Occipital lobe (tissue), 2 donors: Measurements from ENCODE around the gene PTGDR2. TPM values are rescaled to one million over a fixed set of nuclear protein-coding genes. Genes with fewer than 3 reads are reported as not detected.

Experiments used
- DNase-seq: peaks from one replicate; lab custom pipeline; 2025; lab: John Stamatoyannopoulos, UW
- total RNA-seq: library from RNA; depleted of rRNA; stranded (reverse); fragments of >200 nt; gene quantifications from one replicate; pipeline ENCODE4 v1.2.3, GENCODE V29; 2014

Gene PTGDR2
- total RNA-seq, result 1.6 TPM

DNA sequence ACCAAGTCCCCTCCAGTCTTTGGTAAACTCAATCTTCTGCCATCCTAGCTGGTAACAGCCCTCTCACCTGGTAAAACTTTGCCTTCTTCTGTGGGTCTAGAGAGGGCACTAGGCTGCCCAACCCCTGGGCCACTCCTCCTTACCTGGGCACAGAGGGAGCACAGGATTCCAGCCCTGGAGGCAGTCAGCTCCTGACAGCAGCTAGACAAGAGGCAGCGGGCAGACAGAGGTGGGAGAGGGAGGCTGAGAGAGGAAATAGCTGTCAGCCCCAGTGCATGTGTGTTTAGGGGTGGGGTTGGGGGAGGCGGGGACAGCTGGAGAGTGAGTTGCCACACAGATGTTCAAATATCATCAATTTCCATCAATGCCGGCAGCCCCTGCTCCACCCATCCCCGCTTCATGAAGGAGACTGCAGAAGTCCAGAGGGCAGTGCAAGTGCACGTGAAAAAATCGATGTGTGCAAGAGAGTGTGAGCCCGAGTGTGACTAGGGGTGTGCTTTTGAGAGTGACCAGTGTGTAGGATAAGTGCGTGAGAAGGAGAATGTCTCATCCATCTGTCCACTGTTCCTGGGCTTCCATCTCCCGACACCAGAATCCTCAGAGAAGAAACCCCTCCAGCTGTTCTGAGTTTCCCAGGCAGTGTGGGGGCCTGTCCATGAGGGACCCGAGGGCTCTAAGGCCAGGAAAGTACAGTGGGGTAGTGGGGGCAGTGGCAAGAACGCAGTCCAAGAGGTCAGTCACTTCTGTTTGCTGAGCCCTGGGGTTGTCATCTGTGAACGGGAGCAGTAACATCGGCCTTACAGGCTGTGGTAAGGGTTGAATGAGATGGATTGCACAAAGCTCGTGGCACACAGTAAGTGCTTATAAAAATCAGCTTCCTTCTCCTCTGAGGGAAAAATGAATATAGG, at the start of gene PTGDR2:
Gene PTGDR2 (minus strand): TSS at position 225 of the 908 bp plus-strand sequence. CDS start 2,228 bp downstream, outside the sequence.
- DNase-seq, result no peak

DNA sequence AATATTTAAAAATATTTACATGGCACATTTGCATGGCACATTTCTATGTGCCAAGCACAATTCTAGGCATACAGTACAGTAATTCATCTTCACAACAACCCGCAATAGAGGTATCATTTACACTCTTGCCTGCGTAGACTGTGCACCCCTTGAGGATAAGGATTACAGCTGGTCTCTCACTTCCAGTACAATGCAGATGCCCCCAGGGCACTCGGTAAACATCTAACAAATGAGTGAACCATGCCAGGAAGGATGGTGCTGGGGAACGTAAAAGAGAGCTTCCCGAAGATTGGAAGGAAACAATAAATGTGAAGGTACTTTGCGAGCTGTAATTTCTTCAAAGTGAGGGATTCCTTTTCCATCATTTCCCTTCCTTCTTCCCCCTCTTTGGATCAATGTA, 49.3 kb upstream of the PTGDR2 start:
- no peak for DNase-seq

GRCh38 chr11:60902625-60903024, 46.9 kb upstream of the PTGDR2 start:
- no peak for DNase-seq

DNA sequence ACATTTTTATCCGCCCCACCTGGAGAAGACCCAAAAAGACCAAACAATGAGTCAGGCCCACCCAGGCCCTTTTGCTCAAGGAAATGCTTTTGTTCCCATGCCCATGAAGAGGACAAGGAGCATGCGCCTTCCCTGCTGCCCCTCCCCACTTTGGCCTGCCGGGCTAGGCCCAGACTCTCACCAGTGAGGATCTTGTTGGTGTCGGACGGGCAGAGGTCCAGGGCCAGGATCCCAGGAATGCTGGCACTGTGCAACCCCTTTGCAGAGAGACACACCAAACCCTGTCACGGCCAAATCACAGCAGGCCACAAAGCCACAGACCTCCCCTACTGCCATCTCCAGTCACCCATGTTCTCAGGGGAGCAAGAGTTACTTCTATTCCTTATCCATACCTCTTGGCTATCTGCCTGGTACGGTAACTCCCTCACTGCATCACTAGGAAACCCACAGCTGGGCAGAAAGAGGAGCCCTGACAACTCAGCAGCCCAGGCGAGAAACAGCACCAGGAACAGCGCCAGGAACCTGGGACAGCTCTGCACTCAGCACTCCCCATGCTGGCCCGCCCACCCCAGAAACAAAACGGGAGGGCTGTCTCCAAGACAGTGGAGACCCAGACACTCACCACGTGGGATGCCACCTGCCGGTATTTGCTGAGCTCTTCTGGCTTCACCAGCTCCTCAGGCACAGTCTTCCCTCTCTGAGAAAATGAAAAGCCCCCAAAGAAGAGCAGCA, 45.1 kb upstream of the PTGDR2 start:
- peak; percentile 44 for DNase-seq

DNA sequence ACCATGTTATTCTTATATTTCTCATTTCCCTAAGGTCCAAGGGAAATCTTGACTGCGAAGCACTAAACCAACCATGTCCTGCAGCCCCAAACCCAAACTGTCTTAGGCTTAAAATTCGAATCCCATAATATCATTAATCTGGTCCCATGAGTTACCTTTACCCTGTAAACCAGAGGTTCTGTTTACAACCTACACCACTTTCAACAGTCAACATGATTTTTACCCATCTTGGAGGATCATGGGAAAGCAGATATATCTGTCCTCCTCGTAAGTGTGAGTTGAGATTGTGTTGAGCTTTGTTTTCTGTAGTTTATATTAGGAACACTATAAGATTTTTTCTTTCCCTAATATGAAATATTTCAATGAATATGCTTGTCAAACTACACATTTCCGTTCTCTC, 44.2 kb upstream of the PTGDR2 start:
- DNase-seq, result no peak

DNA sequence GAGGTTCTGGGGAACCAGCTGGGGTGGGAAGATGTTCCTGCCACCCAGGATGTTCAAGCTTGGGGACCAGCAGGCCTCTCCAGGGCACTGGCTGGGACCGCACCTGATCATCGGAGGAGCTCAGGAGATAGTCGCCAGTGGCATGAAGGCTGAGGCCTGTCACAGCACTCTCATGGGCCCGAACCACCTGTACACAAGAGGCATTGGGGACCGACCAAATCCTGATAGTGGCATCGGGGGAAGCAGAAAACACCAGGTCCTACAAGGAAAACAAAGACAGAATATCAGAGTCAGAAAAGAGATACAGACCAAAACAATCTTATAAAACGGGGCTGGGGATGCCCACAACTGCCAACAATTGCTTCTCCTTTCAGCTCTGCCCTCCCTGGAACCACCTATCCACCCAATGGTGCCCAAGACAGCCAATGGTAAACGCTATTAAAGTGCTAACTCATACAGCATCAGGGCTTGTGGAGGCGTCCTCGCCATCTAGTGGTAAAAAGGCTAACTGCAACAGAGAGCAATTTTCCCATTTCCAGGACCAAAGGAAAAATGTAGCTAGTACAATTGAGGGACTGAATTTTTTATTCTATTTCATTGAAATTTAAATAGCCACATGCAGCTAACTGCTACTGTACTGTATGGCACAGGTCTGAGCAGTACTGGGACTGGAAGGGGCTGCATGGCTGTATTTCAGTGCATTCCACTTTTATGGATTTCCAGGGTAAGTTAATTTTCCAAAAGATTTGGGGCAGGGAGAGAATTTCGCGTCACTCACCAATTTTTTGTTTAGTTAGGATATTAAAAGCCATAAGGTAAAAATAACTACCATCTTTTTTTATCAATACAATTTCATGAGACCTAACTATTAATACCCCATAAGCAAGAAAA, 43.5 kb upstream of the PTGDR2 start:
- no peak for DNase-seq

- DNase-seq, result no peak
Observed at GRCh38 chr11:60897496-60897895, 41.7 kb upstream of the PTGDR2 start.

DNA sequence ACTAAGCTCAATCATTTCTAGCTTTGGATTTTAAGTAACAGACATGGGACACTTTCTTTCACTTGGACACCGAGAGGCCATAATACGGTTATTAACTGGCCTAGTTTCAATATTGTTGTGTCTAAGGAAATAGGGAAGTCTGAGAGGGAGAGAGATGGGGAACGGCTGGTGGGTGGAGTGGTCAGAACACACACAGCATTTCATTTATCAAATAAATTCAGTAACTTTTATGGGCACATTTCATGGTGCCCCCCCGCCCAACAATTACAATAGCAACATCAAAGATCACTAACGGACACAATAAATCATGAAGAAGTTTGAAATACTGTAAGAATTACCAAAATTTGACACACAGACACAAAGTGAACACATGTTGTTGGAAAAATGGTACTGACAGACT, 39.9 kb upstream of the PTGDR2 start:
- DNase-seq, result no peak

- DNase-seq, result no peak
Observed at GRCh38 chr11:60891103-60891741, 35.5 kb upstream of the PTGDR2 start.

DNA sequence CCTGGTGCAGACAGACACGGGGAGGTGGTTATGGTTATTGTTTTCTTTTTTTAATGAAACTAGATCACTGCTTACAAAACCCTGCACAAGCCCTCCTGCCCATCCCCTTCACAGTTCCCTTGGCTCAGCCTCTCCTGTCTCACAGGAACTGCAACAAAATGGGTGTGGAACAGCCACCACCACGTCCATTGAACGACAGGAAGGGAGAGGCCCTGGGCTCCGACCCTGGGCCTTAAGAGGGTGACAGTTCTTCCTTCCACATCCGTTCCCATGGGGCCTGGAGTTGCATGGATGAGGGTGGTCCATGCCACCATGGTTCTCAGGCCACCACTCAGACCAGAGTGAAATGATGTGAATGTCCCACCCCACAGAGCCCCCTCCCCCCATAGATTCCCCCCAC, 34.9 kb upstream of the PTGDR2 start:
- no peak for DNase-seq

DNA sequence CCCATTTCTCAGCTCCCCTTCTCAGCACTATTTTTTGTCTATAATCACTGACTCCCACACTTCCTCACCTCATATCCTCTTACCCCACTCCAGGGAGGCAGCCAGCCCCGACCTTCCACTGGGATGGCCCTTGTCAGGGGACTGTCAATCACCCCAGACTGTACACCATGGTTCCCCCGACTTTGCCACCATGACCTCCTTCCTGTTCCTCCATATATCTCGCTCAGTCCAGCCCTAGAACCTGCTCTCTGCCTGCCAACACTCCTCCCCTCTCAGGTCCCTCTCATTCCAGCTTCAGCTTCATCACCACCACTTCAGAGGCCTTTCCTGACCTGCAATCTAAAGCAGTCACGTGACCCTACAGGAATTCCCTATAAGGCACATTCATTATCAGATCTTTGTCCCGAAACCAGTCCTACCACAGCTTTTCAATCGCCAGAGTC, 34.1 kb upstream of the PTGDR2 start:
- no peak for DNase-seq

DNA sequence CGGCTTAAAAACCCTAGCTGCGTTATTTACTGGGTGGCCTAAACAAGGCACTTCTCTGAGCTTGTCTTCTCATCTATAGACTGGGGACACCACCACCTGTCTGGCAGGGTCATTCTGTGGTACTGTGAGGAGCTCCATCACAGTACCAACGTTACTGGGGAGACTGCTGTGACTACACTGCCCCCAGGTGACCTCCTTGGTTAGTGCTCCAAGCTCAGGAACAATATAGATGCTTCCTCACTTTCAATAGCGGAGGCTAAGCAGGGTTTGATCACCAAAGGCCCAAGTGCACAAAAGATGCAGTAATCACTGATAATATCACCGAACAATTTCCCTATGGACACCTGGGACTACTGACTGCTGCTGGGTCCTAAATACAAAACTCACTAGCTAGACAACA, 31.8 kb upstream of the PTGDR2 start:
- no peak for DNase-seq

GRCh38 chr11:60880643-60881282, 25.0 kb upstream of the PTGDR2 start:
- no peak for DNase-seq

DNA sequence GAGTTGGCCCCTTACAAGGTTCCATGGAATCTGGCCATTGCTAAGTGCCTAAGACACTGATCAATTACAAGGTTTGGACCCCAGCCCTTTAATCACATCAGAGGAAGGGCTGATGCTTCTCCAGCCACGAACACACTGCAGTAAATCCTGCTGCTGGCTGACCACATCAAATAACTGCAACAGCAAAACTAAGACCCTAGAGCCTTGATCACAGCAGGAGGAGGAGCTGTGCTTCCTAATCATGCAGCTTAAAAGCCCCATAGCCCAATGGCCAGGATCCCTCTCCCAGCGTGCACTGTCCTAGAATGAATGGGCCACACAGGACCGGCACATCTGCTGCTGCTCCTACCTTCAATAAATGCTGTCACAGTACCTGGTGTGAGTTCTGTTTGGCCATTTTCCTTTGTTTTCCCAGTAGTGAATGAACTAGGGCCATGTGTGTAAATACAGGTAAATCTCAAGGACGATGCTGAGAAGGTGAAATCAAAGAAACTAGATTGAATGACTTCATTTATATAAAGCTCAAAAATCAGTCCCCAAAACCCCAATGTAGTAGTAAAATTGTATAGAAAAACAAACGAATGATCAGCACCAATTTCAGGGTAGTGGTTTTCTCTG, 24.3 kb upstream of the PTGDR2 start:
- DNase-seq, result no peak

DNA sequence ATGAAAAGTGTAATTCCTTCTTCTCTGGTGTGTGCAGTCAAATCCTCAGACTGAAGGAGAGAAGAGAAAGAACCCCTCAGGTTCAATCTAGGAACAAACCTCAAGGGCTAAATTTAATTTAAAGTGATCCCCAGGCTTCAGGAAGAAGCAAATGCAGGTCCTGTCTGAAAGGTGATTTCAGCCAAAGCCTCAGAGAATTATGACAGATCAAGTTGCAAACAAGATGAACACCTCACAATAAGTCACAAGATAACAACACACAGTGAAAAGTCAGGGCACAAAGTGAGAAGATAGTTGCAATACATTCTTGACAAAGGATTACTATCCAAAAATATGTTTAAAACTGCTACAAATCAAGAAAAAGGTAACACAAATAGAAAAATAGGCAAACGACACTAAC, 23.4 kb upstream of the PTGDR2 start:
- DNase-seq, result no peak

GRCh38 chr11:60878245-60879101, 22.7 kb upstream of the PTGDR2 start:
- no peak for DNase-seq

GRCh38 chr11:60876168-60876485, 20.4 kb upstream of the PTGDR2 start:
- no peak for DNase-seq

DNA sequence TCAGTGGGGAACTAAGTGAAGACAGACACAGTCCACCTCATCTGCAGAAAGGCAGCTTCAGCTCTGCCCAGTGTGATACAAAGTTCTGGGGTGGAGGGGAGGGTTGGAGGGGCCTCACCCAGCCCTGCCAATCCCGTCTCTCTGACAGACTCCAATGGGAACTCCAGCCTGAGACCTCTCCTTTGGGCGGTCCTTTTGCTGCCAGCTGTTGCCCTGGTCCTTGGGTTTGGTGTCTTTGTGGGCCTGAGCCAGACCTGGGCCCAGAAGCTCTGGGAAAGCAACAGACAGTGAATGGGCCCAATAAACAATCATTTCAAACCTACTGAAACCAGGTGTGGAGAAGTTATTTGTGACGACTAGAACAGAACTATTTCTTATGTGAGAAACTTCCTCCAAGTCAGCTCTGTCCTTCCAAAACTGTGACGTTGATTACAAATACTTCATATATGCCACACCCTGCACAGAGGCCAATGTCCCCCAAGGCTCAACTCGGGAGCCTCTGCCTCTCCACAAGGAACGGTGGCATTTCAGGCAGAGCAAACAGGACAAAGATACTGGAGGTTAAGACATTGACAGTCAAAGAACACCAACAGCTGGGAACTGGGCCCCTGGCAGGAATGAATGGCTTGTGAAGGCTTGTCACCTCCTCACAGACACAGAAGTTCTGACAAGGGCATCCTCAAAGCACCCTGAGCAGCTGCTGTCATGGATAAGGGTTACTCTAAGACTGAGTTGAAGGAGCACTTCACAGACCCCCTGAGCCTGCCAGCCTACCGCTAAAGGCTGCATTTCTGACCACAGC, 19.8 kb upstream of the PTGDR2 start:
- no peak for DNase-seq
